GM18909 (cell line): ENCODE data around the gene VCAM1.

Source experiments
- ATAC-seq: cut with Tn5 transposase; IDR thresholded peaks from one replicate; pipeline ENCODE4 v1.9.1; 2021; ENCODE audit warnings: mild to moderate bottlenecking; ENCODE audit not compliant: unreplicated experiment, poor library complexity

VCAM1 gene

GRCh38 chr1:100721526-100722207 is 2.1 kb downstream of the VCAM1 start:
- ATAC-seq: no peak

- ATAC-seq: no peak
These were observed 2.7 kb downstream of the VCAM1 start for GRCh38 chr1:100722221-100722620.

- ATAC-seq: no peak
These were observed 4.7 kb downstream of the VCAM1 start for GRCh38 chr1:100724281-100724680.

GRCh38 chr1:100730130-100730529 is 10.6 kb downstream of the VCAM1 start:
- ATAC-seq: no peak

- no peak for ATAC-seq
These were observed 11.8 kb downstream of the VCAM1 start for GRCh38 chr1:100731309-100731708.

- no peak for ATAC-seq
These were observed 12.2 kb downstream of the VCAM1 start for GRCh38 chr1:100731758-100732157.

GRCh38 chr1:100734676-100735075 is 15.1 kb downstream of the VCAM1 start:
- ATAC-seq: no peak

GRCh38 chr1:100735244-100735643 is 15.7 kb downstream of the VCAM1 start:
- ATAC-seq: no peak

GRCh38 chr1:100736324-100736723 is 16.8 kb downstream of the VCAM1 start:
- no peak for ATAC-seq

GRCh38 chr1:100736746-100737145 is 17.2 kb downstream of the VCAM1 start:
- ATAC-seq: no peak

- ATAC-seq: no peak
These were observed 27.0 kb downstream of the VCAM1 start for GRCh38 chr1:100746542-100746932.

GRCh38 chr1:100747771-100748170 is 28.2 kb downstream of the VCAM1 start:
- no peak for ATAC-seq

GRCh38 chr1:100750005-100750885 is 30.7 kb downstream of the VCAM1 start:
- no peak for ATAC-seq

- no peak for ATAC-seq
These were observed 33.2 kb downstream of the VCAM1 start for GRCh38 chr1:100752791-100753190.

- ATAC-seq: no peak
These were observed 38.4 kb downstream of the VCAM1 start for GRCh38 chr1:100757946-100758345.

- no peak for ATAC-seq
These were observed 39.6 kb downstream of the VCAM1 start for GRCh38 chr1:100759188-100759587.

GRCh38 chr1:100760511-100760910 is 41.0 kb downstream of the VCAM1 start:
- no peak for ATAC-seq

- ATAC-seq: no peak
These were observed 42.9 kb downstream of the VCAM1 start for GRCh38 chr1:100762461-100762860.

GRCh38 chr1:100767176-100767890 is 47.8 kb downstream of the VCAM1 start:
- no peak for ATAC-seq

- ATAC-seq: no peak
These were observed 49.8 kb downstream of the VCAM1 start for GRCh38 chr1:100769323-100769722.
